Mesothelial cell of epicardium (in vitro differentiated cells): ENCODE results near the gene REXO5. TPM values are rescaled to one million over a fixed set of nuclear protein-coding genes. Genes with fewer than 3 reads are reported as not detected.
A peak's percentile ranks its signal among the peaks of the same experiment; 100 is the strongest.

Experiments used
- DNase-seq, 2 experiments: peaks; one replicate each; pipeline ENCODE4 v3.0.0; 2021; ENCODE audit warnings: low spot score in 2 of 2; ENCODE audit not compliant: unreplicated experiment in 2 of 2
- H3K27ac Mint-ChIP-seq: 2 replicates; pipeline ENCODE4 v1.8.0; 2021; ENCODE audit warnings: mixed read lengths
- H3K27me3 Mint-ChIP-seq: 2 replicates; pipeline ENCODE4 v1.8.0; 2021; ENCODE audit warnings: low read depth, mixed read lengths
- H3K36me3 Mint-ChIP-seq: 2 replicates; pipeline ENCODE4 v1.8.0; 2021; ENCODE audit warnings: mixed read lengths
- H3K4me1 Mint-ChIP-seq: 2 replicates; pipeline ENCODE4 v1.8.0; 2021; ENCODE audit warnings: mixed read lengths
- H3K4me3 Mint-ChIP-seq: 2 replicates; pipeline ENCODE4 v1.8.0; 2021; ENCODE audit warnings: mild to moderate bottlenecking, moderate library complexity, mixed read lengths
- H3K9me3 Mint-ChIP-seq: 2 replicates; pipeline ENCODE4 v1.8.0; 2021; ENCODE audit warnings: mixed read lengths
- total RNA-seq: library from RNA; stranded (reverse); gene quantifications from 3 replicates; pipeline ENCODE4 v1.2.1, GENCODE V29; 2021
- TF ChIP-seq, protein P1 (sequence below): fragments of 200-600 bp; sonication (generic); IDR thresholded peaks from one replicate; pipeline ENCODE4 v1.5.0; 2021; ENCODE audit warnings: antibody characterized with exemption; ENCODE audit not compliant: unreplicated experiment

The REXO5 gene, protein sequence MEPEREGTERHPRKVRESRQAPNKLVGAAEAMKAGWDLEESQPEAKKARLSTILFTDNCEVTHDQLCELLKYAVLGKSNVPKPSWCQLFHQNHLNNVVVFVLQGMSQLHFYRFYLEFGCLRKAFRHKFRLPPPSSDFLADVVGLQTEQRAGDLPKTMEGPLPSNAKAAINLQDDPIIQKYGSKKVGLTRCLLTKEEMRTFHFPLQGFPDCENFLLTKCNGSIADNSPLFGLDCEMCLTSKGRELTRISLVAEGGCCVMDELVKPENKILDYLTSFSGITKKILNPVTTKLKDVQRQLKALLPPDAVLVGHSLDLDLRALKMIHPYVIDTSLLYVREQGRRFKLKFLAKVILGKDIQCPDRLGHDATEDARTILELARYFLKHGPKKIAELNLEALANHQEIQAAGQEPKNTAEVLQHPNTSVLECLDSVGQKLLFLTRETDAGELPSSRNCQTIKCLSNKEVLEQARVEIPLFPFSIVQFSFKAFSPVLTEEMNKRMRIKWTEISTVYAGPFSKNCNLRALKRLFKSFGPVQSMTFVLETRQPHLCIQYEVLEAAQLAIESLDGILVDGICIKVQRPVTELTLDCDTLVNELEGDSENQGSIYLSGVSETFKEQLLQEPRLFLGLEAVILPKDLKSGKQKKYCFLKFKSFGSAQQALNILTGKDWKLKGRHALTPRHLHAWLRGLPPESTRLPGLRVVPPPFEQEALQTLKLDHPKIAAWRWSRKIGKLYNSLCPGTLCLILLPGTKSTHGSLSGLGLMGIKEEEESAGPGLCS
- total RNA-seq: 4.0 to 5.1 TPM (median 5.0 TPM) in 3 replicates

DNA sequence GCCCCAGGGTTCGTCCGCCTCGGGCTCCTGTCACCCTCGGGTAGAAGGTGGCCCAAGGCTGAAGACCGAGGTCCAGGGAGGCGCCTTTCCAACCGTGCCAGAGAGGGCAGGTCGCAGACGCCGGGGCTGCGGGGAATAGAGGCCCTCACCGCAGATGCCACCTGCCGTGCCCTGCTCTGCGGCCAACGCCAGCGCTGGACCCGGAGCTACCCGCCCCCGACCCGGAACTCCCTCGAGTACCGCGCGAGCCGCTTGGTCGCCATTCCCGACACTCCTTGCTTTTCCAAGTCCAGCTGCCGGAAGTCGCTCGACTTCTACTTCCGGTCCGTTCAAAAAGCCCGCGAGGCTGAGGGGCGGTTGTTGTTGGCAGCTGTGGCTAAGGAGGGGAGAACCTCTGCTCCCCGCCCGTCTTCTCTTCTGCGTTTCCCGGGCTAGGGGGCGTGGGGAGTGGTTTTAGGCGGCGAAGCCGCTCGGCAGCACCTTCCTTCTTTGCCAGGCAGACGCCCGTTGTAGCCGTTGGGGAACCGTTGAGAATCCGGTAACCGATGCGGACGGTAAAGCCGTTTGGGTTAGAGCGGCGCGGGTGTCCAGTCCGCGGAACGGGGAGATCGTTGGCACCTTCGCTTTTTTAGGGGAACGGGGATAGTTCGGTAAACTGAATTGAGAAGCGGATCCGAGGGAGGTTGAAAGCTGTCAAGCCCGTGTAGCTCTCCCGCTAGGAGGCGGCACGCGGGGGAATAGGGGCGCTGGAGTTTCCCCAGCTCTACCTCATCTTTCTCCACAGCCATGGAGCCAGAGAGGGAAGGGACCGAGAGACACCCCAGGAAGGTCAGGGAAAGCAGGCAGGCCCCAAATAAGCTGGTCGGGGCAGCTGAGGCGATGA, at the start of gene REXO5, which contains the start of gene ERI2:
TSS of gene REXO5 (plus strand) at position 360 of the 883 bp plus-strand sequence. CDS start at position 787, 427 bp downstream.
TSS of gene ERI2 (minus strand) at position 305 of the 883 bp plus-strand sequence. CDS start at position 263, 42 bp downstream.
- Mint-ChIP-seq H3K9me3 (no peaks in the 10 kb centered on the region), H3K27me3 (no peaks in the 10 kb centered on the region)

DNA sequence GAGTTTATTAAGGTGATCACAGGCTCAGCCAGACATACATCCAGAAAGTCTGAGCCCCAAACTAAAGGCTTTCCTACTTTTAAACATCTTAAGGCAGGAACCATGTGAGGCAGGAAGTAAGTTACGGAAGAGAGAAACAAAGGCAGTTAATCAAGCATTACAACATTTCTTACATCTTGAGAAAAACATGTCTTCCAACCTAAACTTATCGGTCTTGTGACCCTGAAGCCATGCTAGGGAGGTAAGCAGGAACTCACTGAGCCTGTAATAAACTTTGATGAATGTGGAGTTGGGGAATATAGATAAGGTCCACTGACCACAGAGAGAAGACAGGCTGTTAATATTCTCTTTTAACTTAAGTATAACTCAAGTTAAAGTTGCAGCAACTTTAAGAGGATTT, 46.0 kb upstream of the REXO5 start:
- no peak overlapping the region for H3K4me3 Mint-ChIP-seq
- H3K27me3 Mint-ChIP-seq: no peaks in the 10 kb centered on the region
- peaks cover 38% of the 10 kb centered on the region for H3K36me3 Mint-ChIP-seq
- H3K27ac Mint-ChIP-seq: peak overlapping the region; percentile 83
- peaks cover 22% of the 10 kb centered on the region for H3K9me3 Mint-ChIP-seq
- H3K4me1 Mint-ChIP-seq: peaks cover 16% of the 10 kb centered on the region
- TF ChIP-seq, protein P1, sequence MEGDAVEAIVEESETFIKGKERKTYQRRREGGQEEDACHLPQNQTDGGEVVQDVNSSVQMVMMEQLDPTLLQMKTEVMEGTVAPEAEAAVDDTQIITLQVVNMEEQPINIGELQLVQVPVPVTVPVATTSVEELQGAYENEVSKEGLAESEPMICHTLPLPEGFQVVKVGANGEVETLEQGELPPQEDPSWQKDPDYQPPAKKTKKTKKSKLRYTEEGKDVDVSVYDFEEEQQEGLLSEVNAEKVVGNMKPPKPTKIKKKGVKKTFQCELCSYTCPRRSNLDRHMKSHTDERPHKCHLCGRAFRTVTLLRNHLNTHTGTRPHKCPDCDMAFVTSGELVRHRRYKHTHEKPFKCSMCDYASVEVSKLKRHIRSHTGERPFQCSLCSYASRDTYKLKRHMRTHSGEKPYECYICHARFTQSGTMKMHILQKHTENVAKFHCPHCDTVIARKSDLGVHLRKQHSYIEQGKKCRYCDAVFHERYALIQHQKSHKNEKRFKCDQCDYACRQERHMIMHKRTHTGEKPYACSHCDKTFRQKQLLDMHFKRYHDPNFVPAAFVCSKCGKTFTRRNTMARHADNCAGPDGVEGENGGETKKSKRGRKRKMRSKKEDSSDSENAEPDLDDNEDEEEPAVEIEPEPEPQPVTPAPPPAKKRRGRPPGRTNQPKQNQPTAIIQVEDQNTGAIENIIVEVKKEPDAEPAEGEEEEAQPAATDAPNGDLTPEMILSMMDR: no peak
- no peak for DNase-seq

More for the DNA sequence above, at the start of gene REXO5, which contains the start of gene ERI2:
- H3K27ac Mint-ChIP-seq: peak within 1 kb of the TSS; percentile 99
- TF ChIP-seq, protein P1: no peak
- peaks cover under 1% of the 10 kb centered on the region for H3K36me3 Mint-ChIP-seq
- peak within 1 kb of the TSS; percentile 99 for H3K4me3 Mint-ChIP-seq
- DNase-seq: peak; percentile 77 to 93
- peaks cover 10% of the 10 kb centered on the region for H3K4me1 Mint-ChIP-seq

DNA sequence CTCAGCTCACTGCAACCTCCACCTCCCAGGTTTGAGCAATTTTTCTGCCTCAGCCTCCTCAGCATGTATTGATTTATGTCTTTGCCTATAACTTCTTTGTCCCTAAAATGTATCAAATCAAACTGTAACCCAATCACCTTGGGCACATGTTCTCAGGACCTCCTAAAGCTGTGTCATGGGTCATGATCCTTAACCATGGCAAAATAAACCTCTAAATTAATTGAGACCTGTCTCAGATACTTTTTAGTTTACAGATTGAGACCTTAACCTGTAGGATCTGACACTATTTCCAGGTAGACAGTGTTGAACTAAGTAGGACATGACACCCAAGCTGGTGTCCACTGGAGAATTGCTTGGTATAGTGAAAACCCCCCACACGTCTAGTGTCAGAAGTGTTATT, 45.2 kb upstream of the REXO5 start:
- Mint-ChIP-seq H3K27ac (no peak overlapping the region), H3K36me3 (peaks cover 42% of the 10 kb centered on the region), H3K27me3 (no peaks in the 10 kb centered on the region), H3K4me1 (peaks cover 16% of the 10 kb centered on the region), H3K9me3 (peaks cover 22% of the 10 kb centered on the region), H3K4me3 (no peak overlapping the region)
- DNase-seq: no peak
- TF ChIP-seq, protein P1: no peak

DNA sequence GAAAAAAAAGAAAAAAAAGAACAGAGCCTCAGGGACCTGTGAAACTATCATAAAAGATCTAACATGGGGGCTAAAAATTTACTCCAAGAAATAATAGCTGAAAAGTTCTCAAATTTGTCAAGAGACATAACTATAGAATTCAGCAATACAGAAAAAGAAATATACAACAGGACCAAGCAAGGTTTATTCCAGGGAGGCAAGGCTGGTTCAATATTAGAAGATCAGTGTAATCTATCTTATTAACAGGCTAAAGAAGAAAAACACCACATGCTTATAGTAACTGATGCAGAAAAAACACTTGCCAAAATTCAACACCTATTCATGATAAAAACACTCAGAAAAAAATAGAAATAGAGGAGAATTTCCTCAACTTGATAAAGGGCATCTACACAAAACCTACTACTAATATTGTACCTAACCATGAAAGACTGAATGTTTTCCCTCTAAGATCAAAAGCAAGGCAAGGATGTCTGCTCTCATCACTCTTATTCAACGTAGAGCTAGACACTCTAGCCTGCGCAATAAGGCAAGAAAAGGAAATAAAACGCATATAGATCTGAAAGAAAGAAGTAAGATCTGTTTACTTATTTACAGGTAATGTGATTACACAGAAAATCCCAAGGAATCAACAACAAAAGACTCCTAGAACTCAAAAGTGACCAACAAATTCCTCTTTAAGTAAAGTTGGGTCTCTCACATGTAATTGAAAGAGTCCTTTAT, 43.8 kb upstream of the REXO5 start:
- Mint-ChIP-seq H3K27ac (no peak overlapping the region), H3K4me3 (no peak overlapping the region), H3K9me3 (peaks cover 22% of the 10 kb centered on the region), H3K27me3 (no peaks in the 10 kb centered on the region), H3K36me3 (peaks cover 42% of the 10 kb centered on the region), H3K4me1 (peaks cover 16% of the 10 kb centered on the region)
- TF ChIP-seq, protein P1: no peak
- DNase-seq: no peak
